GM12878 (cell line): ENCODE measurements around the gene SULF2. TPM values are rescaled to one million over a fixed set of nuclear protein-coding genes. Genes with fewer than 3 reads are reported as not detected.

Experiments
- BRCA1 ChIP-seq: IDR thresholded peaks from 2 replicates; pipeline ENCODE4 v1.6.1; 2011; ENCODE audit warnings: low read depth, low read length, improper control_type of control experiment
- KLF5 ChIP-seq: fragments of 450-650 bp; IDR thresholded peaks from 2 replicates; pipeline ENCODE4 v1.6.1; 2014; ENCODE audit warnings: mild to moderate bottlenecking; ENCODE audit not compliant: partially characterized antibody
- NR2C2 ChIP-seq: IDR thresholded peaks from 2 replicates; pipeline ENCODE4 v1.6.1; 2011; ENCODE audit warnings: borderline replicate concordance, low read depth; ENCODE audit not compliant: control insufficient read depth, insufficient read length
- NRF1 ChIP-seq: conservative IDR thresholded peaks from 2 replicates; pipeline ENCODE4 v1.6.1; 2011; ENCODE audit warnings: mild to moderate bottlenecking, low read depth, low read length, improper control_type of control experiment
- POLR2AphosphoS2 ChIP-seq: IDR thresholded peaks from 2 replicates; pipeline ENCODE4 v1.6.1; 2011; ENCODE audit warnings: low read depth, mild to moderate bottlenecking, low read length, improper control_type of control experiment, moderate library complexity
- SIX5 ChIP-seq: IDR thresholded peaks from 2 replicates; pipeline ENCODE4 v1.6.1; 2011; ENCODE audit warnings: mild to moderate bottlenecking, low read depth, low read length, moderate library complexity; ENCODE audit not compliant: severe bottlenecking
- SMAD1 ChIP-seq: fragments of 450-650 bp; IDR thresholded peaks from 2 replicates; pipeline ENCODE4 v1.6.1; 2018; ENCODE audit warnings: mild to moderate bottlenecking, low read depth; ENCODE audit not compliant: partially characterized antibody
- STAT1 ChIP-seq: fragments of 450-650 bp; conservative IDR thresholded peaks from 2 replicates; pipeline ENCODE4 v1.6.1; 2014; ENCODE audit warnings: antibody characterized with exemption, mild to moderate bottlenecking
- STAT3 ChIP-seq: IDR thresholded peaks from 2 replicates; pipeline ENCODE4 v1.6.1; 2011; ENCODE audit warnings: low read depth, low read length, improper control_type of control experiment
- SUZ12 ChIP-seq: fragments of 200-600 bp; sonication (generic); IDR thresholded peaks from one replicate; pipeline ENCODE4 v1.6.1; 2018; ENCODE audit warnings: antibody characterized with exemption, mild to moderate bottlenecking; ENCODE audit not compliant: unreplicated experiment
- TAF1 ChIP-seq: IDR thresholded peaks from 2 replicates; pipeline ENCODE4 v1.6.1; 2011; ENCODE audit warnings: mild to moderate bottlenecking, low read depth, low read length, borderline replicate concordance
- TBL1XR1 ChIP-seq: IDR thresholded peaks from 2 replicates; pipeline ENCODE4 v1.6.1; 2012; ENCODE audit warnings: low read depth, low read length, improper control_type of control experiment
- ZNF274 ChIP-seq: IDR thresholded peaks from one replicate; pipeline ENCODE4 v1.8.0; 2011; ENCODE audit not compliant: insufficient read length, insufficient read depth
- polyA plus RNA-seq, 11 experiments: library from polyadenylated mRNA; depleted of rRNA in 4 of 11; unstranded in 6 of 11; stranded (reverse) in 5 of 11; fragments of >200 nt; fragmentation: Nextera tagmentation in 4 of 11; fragmentation: Illumina TruSeq in 1 of 11; extraction: Ambion mirVana in 4 of 11; extraction: Trizol in 1 of 11; gene quantifications; 1 replicate in 1 of 11; 2 replicates in 10 of 11; pipeline versions ENCODE4 v1.2.1 to v1.2.3, GENCODE V29; 2011 to 2016; ENCODE audit warnings: inconsistent platforms in 2 of 11, missing spikeins in 2 of 11, low read depth in 1 of 11
- total RNA-seq, 4 experiments: library from RNA; depleted of rRNA in 3 of 4; stranded (reverse); fragments of >200 nt in 3 of 4; fragmentation: Illumina TruSeq in 1 of 4; extraction: Trizol in 1 of 4; gene quantifications; 2 replicates each; pipeline versions ENCODE4 v1.2.1 to v1.2.3, GENCODE V29; 2013 to 2021
- TF ChIP-seq, protein P1 (sequence below): fragments of 450-650 bp; IDR thresholded peaks from 2 replicates; pipeline ENCODE4 v1.6.1; 2017; ENCODE audit warnings: low read depth, mild to moderate bottlenecking, moderate library complexity
- TF ChIP-seq, protein P2 (sequence below): fragments of 150-350 bp; IDR thresholded peaks from 2 replicates; pipeline ENCODE4 v1.6.1; 2016; ENCODE audit warnings: low read depth, low read length
- TF ChIP-seq, protein P3 (sequence below): IDR thresholded peaks from 2 replicates; pipeline ENCODE4 v1.6.1; 2011; ENCODE audit warnings: low read depth, mild to moderate bottlenecking, low read length, moderate library complexity, borderline replicate concordance; ENCODE audit errors: extremely low read depth
- TF ChIP-seq, protein P4 (sequence below): fragments of 450-650 bp; IDR thresholded peaks from 2 replicates; pipeline ENCODE4 v1.6.1; 2017; ENCODE audit warnings: borderline replicate concordance

SULF2 gene
- total and polyA plus RNA-seq, 10 of the 15 experiments (the other 5 are each of a cell fraction or from before 2014, with no cell fraction given): 0.69 to 4.1 (median 1.6) TPM

DNA sequence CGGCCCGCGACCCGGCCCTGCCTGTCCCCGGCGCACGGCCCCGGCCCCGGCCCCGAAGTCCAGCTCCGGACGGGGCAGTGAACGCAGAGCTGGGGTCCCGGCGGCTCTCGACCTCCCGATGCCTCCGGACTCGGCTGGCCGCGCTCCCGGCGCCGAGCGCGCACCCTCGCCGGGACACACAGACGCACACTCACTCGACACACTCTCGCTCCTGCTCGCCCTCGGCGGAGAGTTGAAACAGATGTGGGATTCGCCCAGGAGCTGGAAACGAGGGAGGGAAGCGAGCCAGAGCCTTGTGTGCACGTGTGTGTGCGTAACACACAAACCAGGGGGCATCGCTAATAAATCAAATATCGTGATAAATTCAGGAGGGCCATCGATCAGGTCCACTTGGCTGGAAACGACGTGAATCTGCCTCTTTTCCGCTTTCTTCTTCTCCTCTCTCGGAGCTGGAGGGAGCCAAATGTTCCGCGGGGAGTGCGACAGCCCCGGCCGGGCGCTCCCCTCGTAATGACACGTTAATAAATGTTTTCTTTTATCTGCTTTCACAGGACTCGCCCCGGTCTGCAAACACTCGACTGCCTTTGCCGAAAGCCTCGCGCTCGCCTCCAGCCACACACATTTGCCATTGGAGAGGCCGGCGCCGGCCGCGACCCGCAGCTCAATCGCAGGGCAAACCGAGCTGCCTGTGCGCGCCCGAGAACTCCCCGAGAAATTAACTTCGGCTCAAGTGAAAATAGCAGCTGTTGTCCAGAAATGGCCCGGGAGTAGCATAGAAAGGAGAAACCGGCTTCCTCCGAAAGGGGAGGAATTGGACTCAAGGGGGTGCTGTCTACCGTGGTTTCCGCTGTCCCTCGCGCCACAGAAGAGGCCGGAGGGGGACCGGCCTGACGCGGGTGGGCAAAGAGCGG is 828 bp upstream of the SULF2 start (continued):
- TF ChIP-seq, protein P1, sequence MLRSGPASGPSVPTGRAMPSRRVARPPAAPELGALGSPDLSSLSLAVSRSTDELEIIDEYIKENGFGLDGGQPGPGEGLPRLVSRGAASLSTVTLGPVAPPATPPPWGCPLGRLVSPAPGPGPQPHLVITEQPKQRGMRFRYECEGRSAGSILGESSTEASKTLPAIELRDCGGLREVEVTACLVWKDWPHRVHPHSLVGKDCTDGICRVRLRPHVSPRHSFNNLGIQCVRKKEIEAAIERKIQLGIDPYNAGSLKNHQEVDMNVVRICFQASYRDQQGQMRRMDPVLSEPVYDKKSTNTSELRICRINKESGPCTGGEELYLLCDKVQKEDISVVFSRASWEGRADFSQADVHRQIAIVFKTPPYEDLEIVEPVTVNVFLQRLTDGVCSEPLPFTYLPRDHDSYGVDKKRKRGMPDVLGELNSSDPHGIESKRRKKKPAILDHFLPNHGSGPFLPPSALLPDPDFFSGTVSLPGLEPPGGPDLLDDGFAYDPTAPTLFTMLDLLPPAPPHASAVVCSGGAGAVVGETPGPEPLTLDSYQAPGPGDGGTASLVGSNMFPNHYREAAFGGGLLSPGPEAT: no peak
- TF ChIP-seq NRF1 (no peak), STAT3 (no peak), NR2C2 (no peak), STAT1 (no peak), BRCA1 (no peak), ZNF274 (no peak), SUZ12 (peak; percentile 92), TBL1XR1 (no peak), SIX5 (no peak), KLF5 (no peak), POLR2AphosphoS2 (no peak), TAF1 (no peak), SMAD1 (no peak)
- TF ChIP-seq, protein P2, sequence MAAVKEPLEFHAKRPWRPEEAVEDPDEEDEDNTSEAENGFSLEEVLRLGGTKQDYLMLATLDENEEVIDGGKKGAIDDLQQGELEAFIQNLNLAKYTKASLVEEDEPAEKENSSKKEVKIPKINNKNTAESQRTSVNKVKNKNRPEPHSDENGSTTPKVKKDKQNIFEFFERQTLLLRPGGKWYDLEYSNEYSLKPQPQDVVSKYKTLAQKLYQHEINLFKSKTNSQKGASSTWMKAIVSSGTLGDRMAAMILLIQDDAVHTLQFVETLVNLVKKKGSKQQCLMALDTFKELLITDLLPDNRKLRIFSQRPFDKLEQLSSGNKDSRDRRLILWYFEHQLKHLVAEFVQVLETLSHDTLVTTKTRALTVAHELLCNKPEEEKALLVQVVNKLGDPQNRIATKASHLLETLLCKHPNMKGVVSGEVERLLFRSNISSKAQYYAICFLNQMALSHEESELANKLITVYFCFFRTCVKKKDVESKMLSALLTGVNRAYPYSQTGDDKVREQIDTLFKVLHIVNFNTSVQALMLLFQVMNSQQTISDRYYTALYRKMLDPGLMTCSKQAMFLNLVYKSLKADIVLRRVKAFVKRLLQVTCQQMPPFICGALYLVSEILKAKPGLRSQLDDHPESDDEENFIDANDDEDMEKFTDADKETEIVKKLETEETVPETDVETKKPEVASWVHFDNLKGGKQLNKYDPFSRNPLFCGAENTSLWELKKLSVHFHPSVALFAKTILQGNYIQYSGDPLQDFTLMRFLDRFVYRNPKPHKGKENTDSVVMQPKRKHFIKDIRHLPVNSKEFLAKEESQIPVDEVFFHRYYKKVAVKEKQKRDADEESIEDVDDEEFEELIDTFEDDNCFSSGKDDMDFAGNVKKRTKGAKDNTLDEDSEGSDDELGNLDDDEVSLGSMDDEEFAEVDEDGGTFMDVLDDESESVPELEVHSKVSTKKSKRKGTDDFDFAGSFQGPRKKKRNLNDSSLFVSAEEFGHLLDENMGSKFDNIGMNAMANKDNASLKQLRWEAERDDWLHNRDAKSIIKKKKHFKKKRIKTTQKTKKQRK: no peak
- TF ChIP-seq, protein P3, sequence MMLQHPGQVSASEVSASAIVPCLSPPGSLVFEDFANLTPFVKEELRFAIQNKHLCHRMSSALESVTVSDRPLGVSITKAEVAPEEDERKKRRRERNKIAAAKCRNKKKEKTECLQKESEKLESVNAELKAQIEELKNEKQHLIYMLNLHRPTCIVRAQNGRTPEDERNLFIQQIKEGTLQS: no peak
- TF ChIP-seq, protein P4, sequence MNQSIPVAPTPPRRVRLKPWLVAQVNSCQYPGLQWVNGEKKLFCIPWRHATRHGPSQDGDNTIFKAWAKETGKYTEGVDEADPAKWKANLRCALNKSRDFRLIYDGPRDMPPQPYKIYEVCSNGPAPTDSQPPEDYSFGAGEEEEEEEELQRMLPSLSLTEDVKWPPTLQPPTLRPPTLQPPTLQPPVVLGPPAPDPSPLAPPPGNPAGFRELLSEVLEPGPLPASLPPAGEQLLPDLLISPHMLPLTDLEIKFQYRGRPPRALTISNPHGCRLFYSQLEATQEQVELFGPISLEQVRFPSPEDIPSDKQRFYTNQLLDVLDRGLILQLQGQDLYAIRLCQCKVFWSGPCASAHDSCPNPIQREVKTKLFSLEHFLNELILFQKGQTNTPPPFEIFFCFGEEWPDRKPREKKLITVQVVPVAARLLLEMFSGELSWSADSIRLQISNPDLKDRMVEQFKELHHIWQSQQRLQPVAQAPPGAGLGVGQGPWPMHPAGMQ: no peak
- TF ChIP-seq, all 136 proteins: peak for 10
